ENCODE measurements around the gene NKD1. TPM values are rescaled to one million over a fixed set of nuclear protein-coding genes. Genes with fewer than 3 reads are reported as not detected.

Gene NKD1
- total RNA-seq, 1 experiment from 2014 or later = 11.4 TPM

DNA sequence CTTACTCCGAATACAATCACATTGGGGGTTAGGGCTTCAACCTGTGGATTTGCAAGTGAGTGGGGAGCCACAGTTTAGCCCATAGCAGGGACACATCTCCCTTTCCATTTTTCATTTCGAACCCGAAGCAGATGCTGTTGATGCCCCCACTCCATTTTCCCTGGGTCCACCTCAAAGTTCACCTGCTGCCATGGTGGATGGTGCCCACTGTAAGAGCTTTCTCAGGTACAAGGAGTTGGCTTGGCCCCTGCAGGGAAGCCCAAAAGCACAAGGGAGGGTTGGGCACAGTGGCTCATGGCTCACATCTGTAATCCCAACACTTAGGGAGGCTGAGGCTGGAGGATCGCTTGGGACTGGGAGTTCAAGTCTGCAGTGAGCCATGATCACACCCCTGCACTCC, 81.1 kb downstream of the NKD1 start (continued):
- TF ChIP-seq, protein P1, sequence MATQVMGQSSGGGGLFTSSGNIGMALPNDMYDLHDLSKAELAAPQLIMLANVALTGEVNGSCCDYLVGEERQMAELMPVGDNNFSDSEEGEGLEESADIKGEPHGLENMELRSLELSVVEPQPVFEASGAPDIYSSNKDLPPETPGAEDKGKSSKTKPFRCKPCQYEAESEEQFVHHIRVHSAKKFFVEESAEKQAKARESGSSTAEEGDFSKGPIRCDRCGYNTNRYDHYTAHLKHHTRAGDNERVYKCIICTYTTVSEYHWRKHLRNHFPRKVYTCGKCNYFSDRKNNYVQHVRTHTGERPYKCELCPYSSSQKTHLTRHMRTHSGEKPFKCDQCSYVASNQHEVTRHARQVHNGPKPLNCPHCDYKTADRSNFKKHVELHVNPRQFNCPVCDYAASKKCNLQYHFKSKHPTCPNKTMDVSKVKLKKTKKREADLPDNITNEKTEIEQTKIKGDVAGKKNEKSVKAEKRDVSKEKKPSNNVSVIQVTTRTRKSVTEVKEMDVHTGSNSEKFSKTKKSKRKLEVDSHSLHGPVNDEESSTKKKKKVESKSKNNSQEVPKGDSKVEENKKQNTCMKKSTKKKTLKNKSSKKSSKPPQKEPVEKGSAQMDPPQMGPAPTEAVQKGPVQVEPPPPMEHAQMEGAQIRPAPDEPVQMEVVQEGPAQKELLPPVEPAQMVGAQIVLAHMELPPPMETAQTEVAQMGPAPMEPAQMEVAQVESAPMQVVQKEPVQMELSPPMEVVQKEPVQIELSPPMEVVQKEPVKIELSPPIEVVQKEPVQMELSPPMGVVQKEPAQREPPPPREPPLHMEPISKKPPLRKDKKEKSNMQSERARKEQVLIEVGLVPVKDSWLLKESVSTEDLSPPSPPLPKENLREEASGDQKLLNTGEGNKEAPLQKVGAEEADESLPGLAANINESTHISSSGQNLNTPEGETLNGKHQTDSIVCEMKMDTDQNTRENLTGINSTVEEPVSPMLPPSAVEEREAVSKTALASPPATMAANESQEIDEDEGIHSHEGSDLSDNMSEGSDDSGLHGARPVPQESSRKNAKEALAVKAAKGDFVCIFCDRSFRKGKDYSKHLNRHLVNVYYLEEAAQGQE (IDR thresholded peaks at IDR 0.05; ENCODE audit: low read depth) = no peak
- TF ChIP-seq, protein P2, sequence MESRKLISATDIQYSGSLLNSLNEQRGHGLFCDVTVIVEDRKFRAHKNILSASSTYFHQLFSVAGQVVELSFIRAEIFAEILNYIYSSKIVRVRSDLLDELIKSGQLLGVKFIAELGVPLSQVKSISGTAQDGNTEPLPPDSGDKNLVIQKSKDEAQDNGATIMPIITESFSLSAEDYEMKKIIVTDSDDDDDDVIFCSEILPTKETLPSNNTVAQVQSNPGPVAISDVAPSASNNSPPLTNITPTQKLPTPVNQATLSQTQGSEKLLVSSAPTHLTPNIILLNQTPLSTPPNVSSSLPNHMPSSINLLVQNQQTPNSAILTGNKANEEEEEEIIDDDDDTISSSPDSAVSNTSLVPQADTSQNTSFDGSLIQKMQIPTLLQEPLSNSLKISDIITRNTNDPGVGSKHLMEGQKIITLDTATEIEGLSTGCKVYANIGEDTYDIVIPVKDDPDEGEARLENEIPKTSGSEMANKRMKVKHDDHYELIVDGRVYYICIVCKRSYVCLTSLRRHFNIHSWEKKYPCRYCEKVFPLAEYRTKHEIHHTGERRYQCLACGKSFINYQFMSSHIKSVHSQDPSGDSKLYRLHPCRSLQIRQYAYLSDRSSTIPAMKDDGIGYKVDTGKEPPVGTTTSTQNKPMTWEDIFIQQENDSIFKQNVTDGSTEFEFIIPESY (IDR thresholded peaks at IDR 0.05; ENCODE audit: extremely low read depth, insufficient replicate concordance, low read length) = no peak
- TF ChIP-seq FOSL1 (IDR thresholded peaks at IDR 0.05; ENCODE audit: low read depth) = no peak

DNA sequence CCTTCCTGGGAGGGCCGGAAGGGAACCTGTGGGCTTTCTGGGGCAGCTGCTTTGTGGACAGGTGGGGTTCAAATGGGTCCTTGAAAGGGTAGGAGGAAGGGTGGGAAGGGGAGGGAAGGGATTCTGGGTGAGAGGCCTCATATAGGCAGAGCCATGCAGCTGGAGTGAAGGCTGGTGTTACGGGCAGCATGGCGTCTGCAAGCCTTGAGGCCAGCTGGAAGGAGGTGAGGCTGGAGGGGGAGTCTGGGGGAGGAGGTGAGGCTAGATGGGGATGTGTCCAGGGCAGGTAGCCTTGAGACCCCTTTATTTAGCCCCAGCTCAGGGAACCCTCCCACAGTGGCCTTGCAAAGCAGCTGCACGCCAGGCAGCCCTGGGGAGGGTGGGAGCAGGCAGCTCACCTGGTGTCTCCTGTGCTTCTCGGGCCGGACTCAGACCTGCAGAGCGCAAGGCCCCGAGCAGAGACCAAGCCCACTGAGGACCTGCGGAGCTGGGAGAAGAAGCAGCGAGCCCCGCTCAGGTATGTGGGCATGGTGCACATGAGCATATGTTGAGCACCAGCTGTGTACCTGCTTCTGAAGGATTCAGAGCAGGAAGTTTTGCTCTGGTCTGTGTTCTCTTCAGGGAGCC, 82.3 kb downstream of the NKD1 start:
- DNase-seq (ENCODE audit: low read depth, low spot score) (no peak), ATAC-seq (no peak)
- H3K9me2 ChIP-seq (ENCODE audit: insufficient read depth) = no peaks in the 10 kb centered on the region
- TF ChIP-seq ZFX (IDR thresholded peaks at IDR 0.05) (no peak), SRF (IDR thresholded peaks at IDR 0.05; ENCODE audit: low read depth) (no peak), EZH2phosphoT487 (IDR thresholded peaks at IDR 0.05; ENCODE audit: borderline replicate concordance) (no peak), ELF1 (IDR thresholded peaks at IDR 0.05; ENCODE audit: borderline replicate concordance, low read depth) (no peak), EZH2 (IDR thresholded peaks at IDR 0.05) (no peak), POLR2A (IDR thresholded peaks at IDR 0.05; ENCODE audit: borderline replicate concordance, extremely low read depth, insufficient read depth, insufficient read length) (no peak)
- no peak overlapping the region for H3K4me2 ChIP-seq (ENCODE audit: low read length)
- POLR2A ChIA-PET = no interaction called here
- BruUV-seq (replicated peaks) = no TSS peak
- no peak overlapping the region for H2AFZ ChIP-seq (ENCODE audit: low read depth, low read length, poor library complexity, severe bottlenecking)
- intact Hi-C loops (cut with micrococcal nuclease) = no loop called here
- no peak overlapping the region for H3K9ac ChIP-seq (ENCODE audit: low read length)
- H3K79me2 ChIP-seq (ENCODE audit: insufficient read depth, low read length) = no peaks in the 10 kb centered on the region
- H3K27ac ChIP-seq (ENCODE audit: low read depth, low read length) = no peak overlapping the region
- H3K9me3 ChIP-seq (ENCODE audit: control insufficient read depth in 1 of 2, insufficient read depth in 1 of 2, low read depth in 1 of 2, low read length in 2 of 2) = no peaks in the 10 kb centered on the region
- H3K4me3 ChIP-seq (replicated peaks in 1 of 2; ENCODE audit: low read depth in 1 of 2, low read length in 2 of 2) = no peak overlapping the region
- CTCF ChIA-PET = no interaction called here
- H3K36me3 ChIP-seq (ENCODE audit: control insufficient read depth in 1 of 2, insufficient read depth in 2 of 2, low read length in 2 of 2) = no peaks in the 10 kb centered on the region
- H3K27me3 ChIP-seq (ENCODE audit: insufficient read depth, low read length) = no peaks in the 10 kb centered on the region
- H4K20me1 ChIP-seq (ENCODE audit: insufficient read depth) = no peaks in the 10 kb centered on the region
- H3K4me1 ChIP-seq (ENCODE audit: control insufficient read depth in 1 of 2, insufficient read depth in 2 of 2, low read length in 2 of 2) = 0 out of 4 replicates have a peak, but pooled peaks cover 0 to under 1% of the 10 kb centered on the region in 2 experiments
- RAD21 ChIA-PET (ENCODE audit: low non-redundant PET in 1 of 2, low total read pairs in 2 of 2, uncharacterized antibody in 2 of 2, unreplicated experiment in 2 of 2) = no interaction called here
